ENCODE data around the gene FBXO48.
"Not testable (repeated sequence)": the region's sequence is repeated elsewhere in the genome, so short reads cannot be mapped to it uniquely, and the experiment has no call there.

Gene FBXO48, protein sequence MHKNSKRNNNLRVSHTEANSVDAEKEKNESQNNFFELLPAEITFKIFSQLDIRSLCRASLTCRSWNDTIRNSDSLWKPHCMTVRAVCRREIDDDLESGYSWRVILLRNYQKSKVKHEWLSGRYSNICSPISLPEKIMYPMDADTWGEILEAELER

DNA sequence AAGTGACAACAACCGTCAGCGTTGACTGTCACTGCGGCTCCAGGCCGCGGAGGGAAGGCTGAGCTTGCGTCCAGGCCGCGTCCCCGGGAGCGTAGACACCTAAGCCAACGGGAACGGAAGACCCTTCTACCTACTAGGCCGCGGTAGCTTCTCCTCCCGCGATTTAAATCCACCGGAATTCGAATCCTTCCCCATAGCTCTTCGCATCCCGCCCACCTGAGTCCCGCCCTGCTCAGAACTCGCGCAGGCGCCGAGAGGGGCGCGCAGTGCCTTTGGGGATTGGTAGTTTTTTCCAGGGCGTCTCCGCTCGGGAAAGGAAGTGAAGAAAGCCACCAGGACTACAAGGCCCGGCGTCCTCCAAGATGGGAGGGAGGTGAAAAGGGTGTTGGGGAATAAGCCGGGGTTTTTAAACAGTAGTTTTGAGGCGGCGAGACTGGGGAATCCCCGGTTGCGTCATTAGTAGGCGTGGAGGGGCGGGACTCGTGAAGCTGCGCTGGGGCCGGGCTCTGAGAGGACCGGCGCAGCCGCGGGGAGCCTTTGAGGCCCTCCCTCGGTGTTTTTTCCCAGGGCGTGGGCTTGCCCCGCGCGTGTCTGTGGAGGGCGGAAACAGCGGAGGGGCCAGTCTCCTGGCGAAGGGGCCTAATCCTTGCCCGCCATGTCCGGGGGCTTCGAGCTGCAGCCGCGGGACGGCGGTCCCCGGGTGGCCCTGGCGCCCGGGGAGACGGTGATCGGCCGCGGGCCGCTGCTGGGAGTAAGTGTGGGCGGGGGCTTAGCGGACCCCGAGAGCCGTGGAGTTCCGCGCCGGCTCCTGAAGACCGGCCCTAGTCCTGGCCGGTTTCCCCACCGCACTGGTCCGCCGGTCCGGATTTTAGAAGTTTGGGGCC lies at the start of gene FBXO48, which contains the start of gene APLF:
TSS of gene FBXO48 (minus strand) at position 218 of the 884 bp plus-strand sequence. CDS start 2,149 bp downstream, outside the sequence.
TSS of gene APLF (plus strand) at position 509 of the 884 bp plus-strand sequence. CDS start at position 656, 147 bp downstream.
- peak; percentile 98 for DNase-seq

DNA sequence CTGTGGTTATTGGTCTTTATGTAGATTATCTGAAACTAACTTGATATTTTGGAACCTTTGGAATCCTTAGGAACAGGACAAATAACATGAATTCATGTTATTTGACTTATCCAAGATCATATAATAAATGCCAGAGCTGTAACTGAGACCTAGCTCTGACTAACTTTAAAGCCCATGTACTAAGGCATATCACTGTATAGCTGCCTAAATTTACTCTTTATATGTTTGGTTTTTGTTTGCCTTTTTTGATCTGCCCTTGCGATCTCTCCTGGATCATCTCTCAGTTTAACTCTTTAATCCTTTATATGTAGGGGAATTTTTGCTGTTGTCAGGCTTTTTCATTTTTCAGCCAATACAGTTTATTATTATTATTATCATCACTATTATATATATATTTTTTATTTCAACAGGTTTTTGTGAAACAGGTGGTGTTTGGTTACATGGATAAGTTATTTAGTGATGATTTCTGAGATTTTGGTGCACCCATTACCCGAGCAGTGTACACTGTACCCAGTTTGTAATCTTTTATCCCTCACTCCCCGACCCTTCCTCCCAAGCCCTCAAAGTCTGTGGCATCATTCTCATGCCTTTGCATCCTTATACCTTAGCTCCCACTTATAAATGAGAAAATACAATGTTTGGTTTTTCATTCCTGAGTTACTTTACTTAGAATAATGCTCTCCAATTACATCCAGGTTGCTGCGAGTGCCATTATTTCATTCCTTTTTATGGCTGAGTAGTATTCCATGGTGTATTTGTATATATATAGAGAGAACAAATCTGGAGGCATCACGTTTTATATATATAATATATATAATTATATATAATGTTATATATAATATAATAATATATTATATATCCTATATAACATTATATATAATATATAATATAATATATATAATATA lies 49.2 kb upstream of the FBXO48 start:
- DNase-seq: no peak

DNA sequence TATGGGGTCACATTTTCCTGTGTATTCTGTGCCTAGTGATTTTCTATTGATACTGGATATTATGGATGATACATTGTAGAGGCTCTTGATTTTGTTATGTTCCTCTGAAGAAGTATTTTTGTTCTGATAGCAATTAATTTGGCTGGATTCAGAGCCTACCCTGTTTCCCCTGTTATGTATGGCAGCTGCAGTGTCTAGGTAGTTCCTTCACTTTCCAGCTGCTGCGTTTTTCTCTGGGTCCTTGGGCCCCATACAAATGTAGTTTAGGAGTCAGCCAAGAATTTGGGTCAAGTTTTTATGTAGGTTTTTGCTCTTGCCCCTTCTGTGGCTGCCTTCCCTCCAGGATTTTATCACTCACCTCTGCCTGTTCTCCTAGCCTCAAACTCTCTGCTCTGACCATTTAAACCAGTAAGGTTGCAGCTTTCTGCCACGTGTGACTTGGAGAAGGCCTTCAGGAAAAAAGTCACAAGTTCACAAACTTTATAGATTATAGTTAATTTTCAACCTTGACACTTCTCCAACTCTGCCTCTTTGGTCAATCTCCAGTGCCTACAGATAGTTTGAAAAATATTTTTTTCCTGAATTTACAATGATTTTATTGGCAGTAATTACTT lies 47.3 kb upstream of the FBXO48 start:
- DNase-seq: no peak

DNA sequence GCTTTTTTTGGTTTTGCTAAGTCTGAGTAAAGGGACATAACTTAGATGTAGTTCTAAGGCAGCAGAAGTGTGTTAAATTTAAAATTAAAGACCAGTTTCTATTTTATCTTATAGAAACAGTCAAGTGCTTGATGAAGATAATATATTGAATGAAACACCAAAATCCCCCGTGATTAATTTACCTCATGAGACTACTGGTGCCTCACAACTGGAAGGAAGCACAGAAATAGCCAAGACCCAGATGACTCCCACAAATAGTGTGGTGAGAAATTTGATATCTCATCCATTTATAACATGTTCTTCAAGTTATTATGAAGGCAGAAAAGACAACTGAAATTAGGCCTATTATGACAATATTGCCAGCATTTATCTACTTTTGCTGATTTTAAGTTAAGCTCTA lies 45.9 kb upstream of the FBXO48 start:
- no peak for DNase-seq

DNA sequence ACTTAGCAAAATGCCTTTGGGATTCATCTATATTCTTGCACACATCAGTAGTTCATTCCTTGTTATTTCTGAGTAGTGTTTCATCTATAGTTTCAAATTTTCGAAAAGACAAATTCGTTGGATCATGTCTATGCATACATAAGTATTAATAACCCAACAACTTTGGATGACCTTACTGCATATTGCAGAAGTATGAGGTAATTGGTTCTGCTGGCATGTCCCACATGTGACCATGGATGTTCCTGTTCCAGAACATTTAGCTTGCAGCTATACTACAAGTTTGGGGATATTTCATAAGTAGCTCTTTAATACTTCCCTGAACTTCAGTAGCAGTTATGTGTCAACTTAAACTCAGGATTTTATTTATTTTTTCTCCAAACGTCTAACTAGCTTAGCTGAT lies 45.2 kb upstream of the FBXO48 start:
- no peak for DNase-seq

DNA sequence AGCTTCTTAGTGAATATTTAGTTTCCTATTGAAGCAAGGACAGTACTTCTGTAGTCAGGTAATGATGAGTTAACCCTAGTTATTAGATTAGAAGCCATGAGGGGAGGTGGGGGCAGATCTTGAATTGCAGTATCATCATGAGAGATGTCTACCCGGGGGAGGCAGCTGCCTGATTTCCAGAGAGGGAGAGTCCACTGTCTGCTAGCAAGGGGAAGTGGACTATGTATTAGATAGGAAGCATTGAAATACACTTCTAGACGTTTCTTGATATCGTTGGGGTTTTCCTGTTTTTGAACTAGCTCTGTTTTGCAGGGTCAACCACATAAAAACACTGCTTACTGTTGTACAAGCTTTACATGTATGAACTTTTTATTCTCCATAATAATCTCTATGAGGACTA lies 39.1 kb upstream of the FBXO48 start:
- no peak for DNase-seq

DNA sequence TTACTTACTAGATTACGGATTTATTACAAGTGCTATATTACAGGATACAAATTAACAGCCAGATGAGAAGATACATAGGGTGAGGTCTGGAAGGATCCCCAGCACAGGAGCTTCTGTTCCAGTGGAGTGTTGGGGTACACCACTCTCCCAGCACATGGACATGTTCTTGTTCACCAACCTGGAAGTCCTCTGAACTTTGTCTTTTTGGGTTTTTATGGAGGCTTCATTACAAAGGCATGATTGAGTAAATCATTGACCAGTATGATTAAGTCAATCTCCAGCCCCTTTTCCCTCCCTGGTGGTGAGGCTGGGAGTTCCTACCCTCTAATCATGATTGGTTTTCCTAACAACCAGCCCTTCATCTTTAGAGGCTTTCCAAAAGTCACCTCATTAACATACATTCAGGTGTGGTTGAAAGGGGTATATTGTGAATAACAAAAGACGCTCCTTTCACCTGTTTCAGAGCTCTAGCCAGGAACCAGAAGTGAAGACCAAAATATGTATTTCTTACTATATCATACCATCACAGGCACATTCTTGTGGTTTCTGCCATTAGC lies 38.6 kb upstream of the FBXO48 start:
- DNase-seq: no peak

DNA sequence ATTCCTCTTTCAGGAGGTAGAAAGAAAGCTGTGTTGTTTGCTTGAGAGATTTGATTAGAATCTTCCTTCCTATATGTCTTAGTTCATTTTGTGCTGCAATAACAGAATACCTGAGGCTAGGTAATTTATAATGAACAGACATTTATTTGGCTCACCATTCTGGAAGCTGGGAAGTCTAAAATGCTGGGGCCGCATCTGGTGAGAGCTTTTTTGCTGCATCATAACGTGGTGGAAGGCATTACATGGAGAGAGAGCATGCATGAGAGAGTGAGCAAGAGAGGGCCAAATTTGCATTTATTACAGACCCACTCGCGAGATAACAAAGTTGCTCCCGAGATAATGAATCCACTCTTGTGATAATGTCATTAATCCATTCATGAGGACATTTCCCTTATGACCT lies 34.7 kb upstream of the FBXO48 start:
- DNase-seq: no peak

DNA sequence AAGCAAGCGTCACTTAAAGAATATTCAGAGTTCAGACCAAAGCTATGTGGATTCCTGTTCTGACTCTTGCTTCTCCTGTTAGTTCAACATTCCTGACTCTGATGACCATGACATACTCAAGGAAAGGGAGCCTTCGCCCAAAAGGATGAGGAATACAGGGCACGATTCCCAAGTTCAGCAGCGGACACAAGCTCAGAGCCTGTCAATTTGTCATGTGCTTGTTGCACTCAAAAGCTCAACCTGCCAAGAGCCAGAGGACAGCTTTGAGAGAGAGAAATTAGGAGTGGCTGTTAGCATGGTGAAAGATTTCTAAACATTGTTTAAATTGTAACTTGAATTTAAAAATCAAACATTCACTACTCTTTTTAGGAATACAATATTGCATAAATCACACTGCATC lies 33.6 kb upstream of the FBXO48 start:
- DNase-seq: no peak

DNA sequence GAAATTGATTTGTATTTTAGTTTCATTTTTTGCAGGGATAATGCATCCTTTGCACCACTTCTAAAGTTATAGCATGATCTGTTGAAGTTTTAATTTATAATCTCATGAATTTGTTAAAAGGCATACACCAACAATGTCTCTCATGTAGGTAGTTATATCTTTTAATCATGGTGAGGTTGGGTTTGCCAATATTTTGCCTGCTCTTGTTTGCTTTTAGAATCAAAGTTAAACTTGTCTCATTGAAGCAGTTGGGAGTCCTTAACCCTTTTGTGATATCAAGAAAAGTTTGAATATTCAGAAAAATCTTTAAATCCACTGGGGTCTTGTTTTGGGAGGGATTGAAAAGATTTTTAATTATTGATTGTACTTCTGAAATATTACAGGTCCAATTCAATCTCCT lies 32.0 kb upstream of the FBXO48 start:
- no peak for DNase-seq

DNA sequence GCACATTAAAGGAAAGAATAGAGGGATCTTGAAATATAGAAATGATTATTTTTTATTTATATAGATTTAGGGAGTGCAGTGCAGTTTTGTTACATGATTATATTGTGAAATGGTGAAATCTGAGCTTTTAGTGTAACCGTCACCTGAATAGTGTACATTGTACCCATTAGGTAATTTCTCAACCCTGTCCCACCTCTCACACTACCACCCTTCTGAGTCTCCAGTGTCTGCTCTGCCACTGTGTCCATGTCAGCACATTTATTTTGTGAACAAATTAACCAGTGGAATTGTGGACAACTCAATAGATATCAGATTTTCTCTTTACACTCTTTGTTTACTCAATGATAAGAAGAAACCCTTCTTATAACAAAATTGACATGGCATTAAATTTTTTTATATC lies 24.5 kb upstream of the FBXO48 start:
- no peak for DNase-seq

DNA sequence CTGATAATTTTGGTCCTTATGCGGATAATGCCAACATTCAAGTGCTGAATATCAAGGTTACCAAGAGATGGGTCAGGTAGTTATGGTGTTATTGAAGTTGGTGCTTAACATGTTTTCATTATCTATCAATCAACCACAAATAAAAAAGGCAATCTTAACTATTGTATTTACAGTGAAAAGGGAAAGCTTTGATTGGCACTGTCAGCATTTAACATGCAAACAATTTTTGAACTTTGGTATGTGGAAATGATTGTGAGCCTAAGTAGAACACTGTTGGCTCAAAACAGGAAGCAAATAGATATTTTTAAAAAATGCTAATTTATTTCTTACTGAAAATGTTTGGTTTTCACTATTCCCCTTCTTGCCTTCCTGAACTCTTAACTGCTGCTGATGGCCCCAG lies 22.2 kb upstream of the FBXO48 start:
- no peak for DNase-seq

DNA sequence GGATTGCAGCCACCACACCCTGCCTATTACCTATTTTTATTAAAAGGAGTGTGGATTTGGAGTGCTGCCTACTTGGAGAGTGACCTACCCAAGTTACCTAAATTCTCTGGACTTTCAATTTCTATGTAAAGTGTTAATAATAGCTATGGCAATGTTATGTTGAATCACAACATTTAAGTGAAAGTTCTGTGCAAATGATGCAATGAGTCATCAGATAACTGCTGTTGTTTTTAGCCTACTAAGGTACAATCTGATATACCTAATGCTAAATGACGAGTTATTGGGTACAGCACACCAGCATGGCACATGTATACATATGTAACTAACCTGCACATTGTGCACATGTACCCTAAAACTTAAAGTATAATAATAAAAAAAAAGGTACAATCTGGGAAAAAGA lies 21.5 kb upstream of the FBXO48 start:
- DNase-seq: not testable (repeated sequence)

DNA sequence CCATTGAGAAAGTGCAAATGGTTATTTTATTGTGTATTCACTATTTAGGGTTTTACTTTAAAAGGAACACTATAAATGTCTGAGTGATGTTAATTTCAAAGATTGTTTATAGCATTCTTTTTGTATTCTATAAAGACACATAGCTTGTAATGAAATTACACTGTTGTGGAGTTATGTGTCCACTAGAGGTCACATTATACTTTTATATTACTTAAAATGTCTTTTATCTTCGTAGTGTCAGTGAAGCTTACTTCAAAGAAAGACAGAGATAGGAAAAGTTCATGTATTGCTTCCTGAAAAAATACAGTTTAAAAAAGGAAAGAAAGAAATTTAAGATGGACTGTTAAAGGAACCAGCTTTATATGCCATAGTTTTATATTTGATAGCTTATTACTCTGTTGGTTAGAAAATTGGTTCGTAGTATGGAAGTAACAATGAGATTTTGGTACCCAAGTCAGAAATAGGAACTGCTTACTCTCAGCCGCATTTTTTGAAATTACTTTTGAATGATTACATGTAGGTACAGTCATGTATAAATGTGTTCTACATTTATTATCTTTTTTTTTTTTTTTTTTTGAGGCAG lies 20.8 kb upstream of the FBXO48 start:
- DNase-seq: no peak

DNA sequence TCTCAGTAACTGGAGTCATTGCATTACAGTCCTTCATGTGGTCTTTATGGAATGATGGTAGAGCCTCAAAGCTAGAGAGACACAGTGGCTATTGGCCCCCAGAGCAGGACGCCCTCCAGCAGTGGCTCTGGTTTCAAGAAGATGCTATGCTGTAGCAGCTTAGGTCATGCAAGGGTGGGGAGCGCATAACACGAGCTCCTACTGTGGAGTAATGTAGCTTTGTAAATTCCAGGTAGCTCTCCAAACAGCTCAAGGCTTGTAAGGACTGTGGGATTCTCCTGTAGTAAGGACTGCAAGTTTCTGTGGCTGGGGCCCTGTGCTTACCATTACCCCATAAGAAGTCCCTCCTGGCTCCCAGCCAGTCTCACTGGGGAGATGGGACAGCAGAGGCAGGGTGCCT lies 15.9 kb upstream of the FBXO48 start:
- no peak for DNase-seq

DNA sequence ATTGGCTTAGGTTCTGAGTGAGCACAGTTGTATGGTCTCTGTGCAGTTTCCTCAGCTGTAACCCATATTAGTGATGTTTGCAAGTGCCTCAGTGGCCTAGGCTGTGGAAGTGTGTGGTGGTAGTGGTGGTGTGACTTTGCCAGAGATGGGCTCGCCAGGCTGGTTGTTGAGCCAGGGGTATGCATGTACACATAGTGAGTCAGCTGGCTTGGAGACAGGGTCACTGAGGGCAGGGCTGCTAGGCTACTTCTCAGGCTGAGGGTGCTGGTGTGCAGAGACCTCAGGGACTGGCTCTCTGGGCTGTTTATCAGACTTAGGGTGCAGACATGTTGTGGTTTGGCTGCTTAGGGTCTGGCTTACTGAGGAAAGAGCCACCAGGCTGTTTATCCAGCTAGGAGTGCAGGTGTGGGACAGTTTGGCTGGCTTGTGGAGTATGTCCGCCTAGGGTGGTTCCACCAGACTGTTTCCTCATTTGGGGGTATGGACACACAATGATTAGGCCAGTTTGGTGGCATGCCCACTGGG lies 15.3 kb upstream of the FBXO48 start:
- DNase-seq: no peak

DNA sequence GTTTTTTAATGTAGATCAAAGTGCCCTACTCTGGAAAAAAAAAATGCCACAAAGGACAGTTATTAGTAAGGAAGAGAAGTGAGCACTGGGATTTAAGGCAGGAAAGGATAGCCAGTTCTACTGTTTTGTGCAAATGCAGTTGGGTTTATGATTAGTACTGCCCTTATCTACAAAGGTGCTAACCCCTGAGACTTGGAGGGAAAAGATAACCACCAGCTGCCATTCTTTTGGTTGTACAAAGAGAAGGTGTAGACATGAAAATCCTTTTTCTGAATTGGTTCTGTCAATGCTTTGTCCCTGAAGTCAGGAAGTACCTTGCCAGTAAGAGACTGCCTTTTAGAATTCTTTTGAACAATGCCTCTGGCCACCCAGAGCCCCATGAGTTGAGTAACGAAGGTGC lies 11.6 kb upstream of the FBXO48 start:
- no peak for DNase-seq

DNA sequence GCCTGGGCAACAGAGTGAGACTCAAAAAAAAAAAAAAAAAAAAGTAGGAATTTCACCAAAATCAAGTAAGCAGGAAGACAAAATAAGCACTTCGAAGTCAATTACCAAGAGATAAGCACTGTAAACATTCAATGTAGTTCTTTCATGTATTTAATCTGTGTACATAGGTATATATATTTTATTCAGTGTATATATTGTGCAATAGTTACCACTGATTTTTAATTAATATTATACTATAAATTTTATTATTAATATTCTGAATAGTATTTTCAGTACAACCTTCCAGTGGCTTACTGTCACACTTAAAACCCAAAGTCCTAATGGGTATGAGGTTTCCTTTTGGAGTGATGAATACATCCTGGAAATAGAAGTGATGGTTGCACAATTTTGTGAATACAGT lies 9.4 kb upstream of the FBXO48 start:
- no peak for DNase-seq

DNA sequence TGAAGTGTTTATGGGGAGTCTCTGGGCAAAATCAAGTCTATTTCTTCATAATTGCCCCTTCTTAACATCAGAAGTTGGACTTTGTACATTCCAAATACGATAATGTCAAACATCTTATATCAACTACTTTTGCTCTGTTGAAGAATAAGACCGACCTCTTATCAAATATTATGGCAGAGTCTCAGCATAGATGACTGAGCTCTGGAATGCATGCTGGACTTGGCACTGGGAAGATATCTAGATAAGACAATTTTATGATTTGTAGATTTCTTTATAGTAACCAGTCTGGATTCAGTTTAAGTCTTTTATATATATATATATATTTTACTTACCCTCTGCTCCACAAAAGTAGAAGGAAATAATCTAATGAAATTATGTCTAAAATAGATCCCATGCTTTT lies 8.5 kb upstream of the FBXO48 start:
- no peak for DNase-seq

DNA sequence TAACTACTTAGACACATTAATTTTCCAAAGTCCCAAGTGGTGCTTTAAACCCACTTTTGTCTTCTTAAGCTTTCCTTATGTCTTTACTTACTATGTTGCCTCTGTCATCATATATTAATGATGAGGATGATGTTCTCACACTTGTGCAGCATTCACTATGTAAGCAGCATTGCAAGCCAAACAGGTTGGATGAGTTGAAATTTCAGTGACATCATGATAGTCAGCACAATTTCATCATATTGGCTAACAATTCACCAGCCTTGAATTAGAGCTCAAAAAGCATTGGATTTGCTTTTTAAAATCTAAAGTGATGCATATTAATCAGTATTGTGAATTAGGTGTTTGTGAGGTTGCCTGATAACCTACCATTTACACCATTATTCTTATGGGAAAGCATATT lies 8.0 kb upstream of the FBXO48 start:
- no peak for DNase-seq

DNA sequence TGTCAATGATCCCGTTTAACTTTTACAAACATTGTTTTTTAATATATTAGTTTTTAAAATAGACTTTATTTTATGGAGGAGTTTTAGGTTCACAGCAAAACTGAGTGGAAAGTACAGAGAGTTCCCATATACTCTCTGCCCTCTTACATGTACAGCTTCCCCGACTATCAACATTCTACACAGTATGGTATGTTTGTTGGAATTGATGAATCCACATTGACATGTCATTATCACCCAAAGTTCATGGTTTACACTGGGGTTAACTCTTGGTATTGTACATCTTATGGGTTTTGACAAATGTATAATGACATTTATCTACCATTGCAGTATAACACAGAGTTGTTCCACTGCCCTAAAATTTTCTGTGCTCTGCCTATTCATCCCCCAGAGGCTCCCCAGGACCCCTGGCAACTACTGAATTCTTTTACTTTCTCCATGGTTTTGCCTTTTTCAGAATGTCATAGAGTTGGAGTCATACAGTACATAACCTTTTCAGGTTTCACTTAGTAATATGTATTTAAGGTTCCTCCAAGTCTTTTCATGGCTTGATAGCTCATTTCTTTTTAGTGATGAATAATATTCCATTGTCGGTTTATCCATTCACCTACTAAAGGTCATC lies 5.8 kb upstream of the FBXO48 start:
- DNase-seq: no peak

DNA sequence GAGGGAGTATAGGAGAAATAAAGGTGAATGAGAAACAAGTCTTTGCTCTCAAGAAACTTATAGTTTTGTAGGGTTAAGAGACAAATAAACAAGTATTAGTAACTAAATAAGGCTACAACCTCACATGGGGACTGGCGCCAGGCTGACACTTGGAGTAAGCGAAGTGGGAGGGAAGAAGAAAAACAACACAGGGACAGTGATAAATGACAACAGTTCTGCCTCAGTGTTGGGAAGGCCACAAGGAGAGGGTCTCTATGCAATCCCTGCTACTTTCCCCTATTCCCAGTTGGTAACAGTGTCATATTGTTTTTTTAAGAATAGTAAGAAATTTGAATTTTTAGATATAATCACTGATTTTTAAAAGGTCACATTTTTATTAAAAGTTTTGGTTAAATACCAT lies 4.3 kb upstream of the FBXO48 start:
- DNase-seq: no peak
